Smooth muscle cell (in vitro differentiated cells): ENCODE measurements around the gene ADGRD1. TPM values are rescaled to one million over a fixed set of nuclear protein-coding genes. Genes with fewer than 3 reads are reported as not detected.

Experiments used
- DNase-seq: peaks from one replicate; lab custom pipeline; 2025; ENCODE audit not compliant: unreplicated experiment; lab: John Stamatoyannopoulos, UW
- H2AFZ ChIP-seq: fragments of 200-600 bp; sonication (generic); 2 replicates; pipeline ENCODE4 v1.6.0; 2016; ENCODE audit warnings: antibody characterized with exemption, low read depth, mild to moderate bottlenecking
- H3F3A ChIP-seq: fragments of 200-600 bp; sonication (generic); 2 replicates; pipeline ENCODE4 v1.6.0; 2017; ENCODE audit warnings: antibody characterized with exemption, low read depth
- H3K27ac ChIP-seq: fragments of 200-600 bp; sonication (generic); 2 replicates; pipeline ENCODE4 v1.5.1; 2016; ENCODE audit warnings: low read depth, mild to moderate bottlenecking
- H3K27me3 ChIP-seq: fragments of 200-600 bp; sonication (generic); 2 replicates; pipeline ENCODE4 v1.6.1; 2016; ENCODE audit warnings: low read depth, mild to moderate bottlenecking
- H3K36me3 ChIP-seq: fragments of 200-600 bp; sonication (generic); 2 replicates; pipeline ENCODE4 v1.5.1; 2016; ENCODE audit warnings: low read depth
- H3K4me1 ChIP-seq: fragments of 200-600 bp; sonication (generic); 2 replicates; pipeline ENCODE4 v1.5.1; 2016; ENCODE audit warnings: low read depth
- H3K4me2 ChIP-seq: fragments of 200-600 bp; sonication (generic); 2 replicates; pipeline ENCODE4 v1.6.0; 2016; ENCODE audit warnings: mild to moderate bottlenecking
- H3K4me3 ChIP-seq: fragments of 200-600 bp; sonication (generic); 2 replicates; pipeline ENCODE4 v1.5.1; 2016; ENCODE audit warnings: mild to moderate bottlenecking
- H3K79me2 ChIP-seq: fragments of 200-600 bp; sonication (generic); 2 replicates; pipeline ENCODE4 v1.6.0; 2016; ENCODE audit warnings: low read depth, mild to moderate bottlenecking
- H3K9ac ChIP-seq: fragments of 200-600 bp; sonication (generic); 2 replicates; pipeline ENCODE4 v1.6.0; 2016; ENCODE audit warnings: low read depth
- H3K9me3 ChIP-seq: fragments of 200-600 bp; sonication (generic); replicated peaks from 2 replicates; pipeline ENCODE4 v1.5.1; 2016; ENCODE audit warnings: low read depth
- H4K20me1 ChIP-seq: fragments of 200-600 bp; sonication (generic); 2 replicates; pipeline ENCODE4 v1.6.0; 2016; ENCODE audit warnings: low read depth
- CTCF ChIP-seq: fragments of 200-600 bp; sonication (generic); IDR thresholded peaks from 2 replicates; pipeline ENCODE4 v1.5.1; 2017; ENCODE audit warnings: borderline replicate concordance, mild to moderate bottlenecking, antibody characterized with exemption; ENCODE audit not compliant: insufficient read depth, poor library complexity, severe bottlenecking
- WGBS: methylation state at CpG from one replicate; pipeline ENCODE4 v1.1.7; 2016; ENCODE audit warnings: low lambda C conversion rate; 5-methylcytosine and 5-hydroxymethylcytosine counted together
- polyA plus RNA-seq: library from polyadenylated mRNA; unstranded; fragments of >200 nt; fragmentation: Nextera tagmentation; extraction: Ambion mirVana; gene quantifications from 2 replicates; pipeline ENCODE4 v1.2.1, GENCODE V29; 2016
- total RNA-seq: library from RNA; depleted of rRNA; stranded (reverse); fragments of >200 nt; gene quantifications from 2 replicates; pipeline ENCODE4 v1.2.3, GENCODE V29; 2014

The ADGRD1 gene
- total and polyA plus RNA-seq, 2 experiments from 2014 or later = 0.14 TPM; not detected in 1

GRCh38 chr12:131087991-131088700 lies 134.4 kb downstream of the ADGRD1 start:
- no peak for DNase-seq
- Histone ChIP-seq H4K20me1 (no peaks in the 10 kb centered on the region), H3K4me3 (no peak overlapping the region), H3K27me3 (no peaks in the 10 kb centered on the region), H3K79me2 (no peaks in the 10 kb centered on the region), H3K27ac (no peak overlapping the region), H2AFZ (no peak overlapping the region), H3K36me3 (no peaks in the 10 kb centered on the region), H3F3A (no peaks in the 10 kb centered on the region), H3K9ac (no peak overlapping the region), H3K4me2 (no peak overlapping the region), H3K4me1 (no peaks in the 10 kb centered on the region), H3K9me3 (no peaks in the 10 kb centered on the region)
- no peak for TF ChIP-seq CTCF
- 94% methylated on average over 32 of the region's 38 CpGs for WGBS

GRCh38 chr12:131088701-131089530 lies 135.2 kb downstream of the ADGRD1 start:
- H3K9me3 ChIP-seq = no peaks in the 10 kb centered on the region
- no peak for TF ChIP-seq CTCF
- H3K4me2 ChIP-seq = no peak overlapping the region
- H4K20me1 ChIP-seq = no peaks in the 10 kb centered on the region
- H3K27ac ChIP-seq = no peak overlapping the region
- H3F3A ChIP-seq = no peaks in the 10 kb centered on the region
- 85% methylated on average over 24 of the region's 28 CpGs for WGBS
- no peak overlapping the region for H2AFZ ChIP-seq
- H3K27me3 ChIP-seq = no peaks in the 10 kb centered on the region
- H3K79me2 ChIP-seq = no peaks in the 10 kb centered on the region
- no peak for DNase-seq
- H3K4me3 ChIP-seq = no peak overlapping the region
- H3K4me1 ChIP-seq = no peaks in the 10 kb centered on the region
- no peak overlapping the region for H3K9ac ChIP-seq
- H3K36me3 ChIP-seq = no peaks in the 10 kb centered on the region

GRCh38 chr12:131089531-131090273 lies 136.0 kb downstream of the ADGRD1 start:
- Histone ChIP-seq H3K79me2 (no peaks in the 10 kb centered on the region), H3K9ac (no peak overlapping the region), H3K36me3 (no peaks in the 10 kb centered on the region), H3F3A (no peaks in the 10 kb centered on the region), H3K4me3 (no peak overlapping the region), H3K27ac (no peak overlapping the region), H4K20me1 (no peaks in the 10 kb centered on the region), H3K27me3 (no peaks in the 10 kb centered on the region), H3K4me2 (no peak overlapping the region), H3K9me3 (no peaks in the 10 kb centered on the region), H3K4me1 (no peaks in the 10 kb centered on the region), H2AFZ (no peak overlapping the region)
- 88% methylated on average over 11 of the region's 11 CpGs for WGBS
- DNase-seq = no peak
- TF ChIP-seq CTCF = no peak
